Measurements from ENCODE around the gene MAP7. TPM values are rescaled to one million over a fixed set of nuclear protein-coding genes. Genes with fewer than 3 reads are reported as not detected.
"Not testable (repeated sequence)": the region's sequence is repeated elsewhere in the genome, so short reads cannot be mapped to it uniquely, and the experiment has no call there.

The MAP7 gene
- total and polyA plus RNA-seq, 2 of the 13 experiments (the other 11 are each of a cell fraction or from before 2014, with no cell fraction given), result 0.04 TPM; not detected in 1

DNA sequence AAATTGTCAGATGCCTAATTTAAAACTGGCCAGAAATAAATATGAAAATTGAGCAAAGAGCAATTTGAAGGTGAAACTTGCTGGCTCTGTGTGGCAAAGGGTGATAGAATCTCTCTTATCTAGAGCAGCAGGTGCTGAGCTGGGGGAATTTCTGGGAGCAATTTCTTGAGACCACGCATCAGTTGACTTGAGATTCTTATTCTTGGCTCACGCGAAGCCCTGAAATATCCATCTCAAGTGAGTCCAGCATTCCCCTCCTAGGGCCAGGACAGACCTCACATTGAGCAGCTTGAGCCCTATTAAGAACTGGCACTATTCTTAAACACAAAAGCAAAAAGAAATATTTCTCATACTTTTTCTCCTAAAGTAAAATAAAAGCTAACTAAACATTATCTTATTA, 66.3 kb downstream of the MAP7 start (continued):
- TF ChIP-seq ZNF883 (CRISPR knock-in tag; IDR thresholded peaks at IDR 0.05; ENCODE audit: not compliant biosample characterization) (no peak), LCORL (IDR thresholded peaks at IDR 0.05) (no peak), LCORL (CRISPR knock-in tag; IDR thresholded peaks at IDR 0.05) (no peak)

DNA sequence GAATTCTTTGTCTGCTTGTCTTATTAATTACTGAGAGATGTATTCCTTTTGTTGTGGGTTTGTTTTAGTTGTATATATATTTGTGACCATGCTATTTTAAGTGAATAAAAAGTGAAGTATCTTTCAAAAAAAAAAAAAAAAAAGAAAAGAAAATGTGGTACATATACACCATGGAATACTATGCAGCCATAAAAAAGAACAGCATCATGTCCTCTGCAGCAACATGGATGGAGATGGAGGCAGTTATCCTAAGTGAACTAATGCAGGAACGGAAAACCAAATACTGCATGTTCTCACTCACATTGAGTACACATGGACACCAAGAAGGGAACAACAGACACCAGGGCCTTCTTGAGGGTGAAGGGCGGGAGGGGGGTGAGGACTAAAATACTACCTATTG, 67.2 kb downstream of the MAP7 start:
- DNase-seq (ENCODE audit: low spot score); H3K79me2 ChIP-seq (ENCODE audit: insufficient read depth, low read length); H3K36me3 ChIP-seq (replicated peaks in 1 of 2; ENCODE audit: control insufficient read depth in 1 of 2, insufficient read depth in 2 of 2, low read length in 2 of 2); FAIRE-seq; H3K4me2 ChIP-seq (ENCODE audit: low read depth, low read length); ATAC-seq; BruUV-seq (replicated peaks); intact Hi-C loops (cut with micrococcal nuclease; ENCODE audit: unreplicated experiment); H3K9me3 ChIP-seq (ENCODE audit: low read length); CTCF ChIA-PET (ENCODE audit: low intra/inter-chr PET ratio, low total read pairs); H3K4me3 ChIP-seq (replicated peaks in 1 of 3; ENCODE audit: insufficient read depth in 1 of 3, low read depth in 2 of 3, low read length in 3 of 3); H3K27me3 ChIP-seq (ENCODE audit: control insufficient read depth in 1 of 2, insufficient read depth in 2 of 2, low read length in 2 of 2); H3K4me1 ChIP-seq (ENCODE audit: insufficient read depth, low read length); H2AFZ ChIP-seq (ENCODE audit: low read length); POLR2A ChIA-PET; H4K20me1 ChIP-seq (ENCODE audit: insufficient read depth, low read length); H3K9ac ChIP-seq (ENCODE audit: insufficient read depth, low read depth, low read length); in situ Hi-C loops (cut with HindIII; ENCODE audit: extremely low pct_ligation_motif_present, low pct_unique_long_range_greater_than_20kb); H3K27ac ChIP-seq (ENCODE audit: extremely low read length, insufficient read depth, low read length): not testable (repeated sequence)
- 40% methylated on average over 2 of the region's 2 CpGs for whole genome bisulfite sequencing (ENCODE audit: low lambda C conversion rate)

DNA sequence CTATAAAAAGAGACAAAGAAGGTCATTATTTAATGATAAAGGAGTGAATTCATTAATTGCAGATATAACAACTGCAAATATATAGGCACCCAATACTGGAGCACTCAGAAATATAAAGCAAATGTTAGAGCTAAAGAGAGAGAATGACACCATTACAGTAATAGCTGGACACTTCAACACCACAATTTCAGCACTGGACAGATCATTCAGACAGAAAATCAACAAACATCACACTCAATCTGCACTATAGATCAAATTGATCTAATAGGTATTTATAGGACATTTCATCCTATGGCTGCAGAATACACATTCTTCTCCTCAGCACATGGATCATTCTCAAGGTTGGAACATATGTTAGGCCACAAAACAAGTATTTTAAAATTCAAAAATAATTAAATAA, 72.7 kb downstream of the MAP7 start:
- FAIRE-seq (no peak), ATAC-seq (no peak), DNase-seq (ENCODE audit: low spot score) (no peak)
- Histone ChIP-seq H3K79me2 (ENCODE audit: insufficient read depth, low read length) (no peaks in the 10 kb centered on the region), H3K4me2 (ENCODE audit: low read depth, low read length) (no peak overlapping the region), H3K36me3 (replicated peaks in 1 of 2; ENCODE audit: control insufficient read depth in 1 of 2, insufficient read depth in 2 of 2, low read length in 2 of 2) (no peaks in the 10 kb centered on the region), H3K4me1 (ENCODE audit: insufficient read depth, low read length) (no peaks in the 10 kb centered on the region), H2AFZ (ENCODE audit: low read length) (no peak overlapping the region), H3K27ac (ENCODE audit: extremely low read length, insufficient read depth, low read length) (no peak overlapping the region), H3K9me3 (ENCODE audit: low read length) (no peaks in the 10 kb centered on the region), H3K27me3 (ENCODE audit: control insufficient read depth in 1 of 2, insufficient read depth in 2 of 2, low read length in 2 of 2) (no peaks in the 10 kb centered on the region), H3K4me3 (replicated peaks in 1 of 3; ENCODE audit: insufficient read depth in 1 of 3, low read depth in 2 of 3, low read length in 3 of 3) (no peak overlapping the region), H3K9ac (ENCODE audit: insufficient read depth, low read depth, low read length) (no peak overlapping the region), H4K20me1 (ENCODE audit: insufficient read depth, low read length) (no peaks in the 10 kb centered on the region)
- ChIA-PET POLR2A (no interaction called here), CTCF (ENCODE audit: low intra/inter-chr PET ratio, low total read pairs) (no interaction called here)
- in situ Hi-C loops (cut with HindIII; ENCODE audit: extremely low pct_ligation_motif_present, low pct_unique_long_range_greater_than_20kb), result no loop called here
- intact Hi-C loops (cut with micrococcal nuclease; ENCODE audit: unreplicated experiment), result no loop called here
- no TSS peak for BruUV-seq (replicated peaks)
- TF ChIP-seq ZNF235 (CRISPR knock-in tag; IDR thresholded peaks at IDR 0.05; ENCODE audit: borderline replicate concordance), result no peak
- TF ChIP-seq, protein P1, sequence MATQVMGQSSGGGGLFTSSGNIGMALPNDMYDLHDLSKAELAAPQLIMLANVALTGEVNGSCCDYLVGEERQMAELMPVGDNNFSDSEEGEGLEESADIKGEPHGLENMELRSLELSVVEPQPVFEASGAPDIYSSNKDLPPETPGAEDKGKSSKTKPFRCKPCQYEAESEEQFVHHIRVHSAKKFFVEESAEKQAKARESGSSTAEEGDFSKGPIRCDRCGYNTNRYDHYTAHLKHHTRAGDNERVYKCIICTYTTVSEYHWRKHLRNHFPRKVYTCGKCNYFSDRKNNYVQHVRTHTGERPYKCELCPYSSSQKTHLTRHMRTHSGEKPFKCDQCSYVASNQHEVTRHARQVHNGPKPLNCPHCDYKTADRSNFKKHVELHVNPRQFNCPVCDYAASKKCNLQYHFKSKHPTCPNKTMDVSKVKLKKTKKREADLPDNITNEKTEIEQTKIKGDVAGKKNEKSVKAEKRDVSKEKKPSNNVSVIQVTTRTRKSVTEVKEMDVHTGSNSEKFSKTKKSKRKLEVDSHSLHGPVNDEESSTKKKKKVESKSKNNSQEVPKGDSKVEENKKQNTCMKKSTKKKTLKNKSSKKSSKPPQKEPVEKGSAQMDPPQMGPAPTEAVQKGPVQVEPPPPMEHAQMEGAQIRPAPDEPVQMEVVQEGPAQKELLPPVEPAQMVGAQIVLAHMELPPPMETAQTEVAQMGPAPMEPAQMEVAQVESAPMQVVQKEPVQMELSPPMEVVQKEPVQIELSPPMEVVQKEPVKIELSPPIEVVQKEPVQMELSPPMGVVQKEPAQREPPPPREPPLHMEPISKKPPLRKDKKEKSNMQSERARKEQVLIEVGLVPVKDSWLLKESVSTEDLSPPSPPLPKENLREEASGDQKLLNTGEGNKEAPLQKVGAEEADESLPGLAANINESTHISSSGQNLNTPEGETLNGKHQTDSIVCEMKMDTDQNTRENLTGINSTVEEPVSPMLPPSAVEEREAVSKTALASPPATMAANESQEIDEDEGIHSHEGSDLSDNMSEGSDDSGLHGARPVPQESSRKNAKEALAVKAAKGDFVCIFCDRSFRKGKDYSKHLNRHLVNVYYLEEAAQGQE (IDR thresholded peaks at IDR 0.05; ENCODE audit: borderline replicate concordance in 1 of 2, low read depth in 1 of 2, low read length in 2 of 2), result peak in 1 of 2 experiments; percentile 84; a peak in 2 of 4 replicates

Measured in HepG2 (cell line).